NCI-H526 treated with DMSO at 0.1 percent for 48 hours (cell line): ENCODE measurements around the gene ENTHD1.
"Not testable (repeated sequence)": the region's sequence is repeated elsewhere in the genome, so short reads cannot be mapped to it uniquely, and the experiment has no call there.

Experiments used
- DNase-seq: peaks from one replicate; lab custom pipeline; 2025; lab: John Stamatoyannopoulos, UW

The ENTHD1 gene

GRCh38 chr22:39924286-39924685, 30.7 kb upstream of the ENTHD1 start:
- no peak for DNase-seq

GRCh38 chr22:39923696-39924095, 30.1 kb upstream of the ENTHD1 start:
- DNase-seq: no peak

DNA sequence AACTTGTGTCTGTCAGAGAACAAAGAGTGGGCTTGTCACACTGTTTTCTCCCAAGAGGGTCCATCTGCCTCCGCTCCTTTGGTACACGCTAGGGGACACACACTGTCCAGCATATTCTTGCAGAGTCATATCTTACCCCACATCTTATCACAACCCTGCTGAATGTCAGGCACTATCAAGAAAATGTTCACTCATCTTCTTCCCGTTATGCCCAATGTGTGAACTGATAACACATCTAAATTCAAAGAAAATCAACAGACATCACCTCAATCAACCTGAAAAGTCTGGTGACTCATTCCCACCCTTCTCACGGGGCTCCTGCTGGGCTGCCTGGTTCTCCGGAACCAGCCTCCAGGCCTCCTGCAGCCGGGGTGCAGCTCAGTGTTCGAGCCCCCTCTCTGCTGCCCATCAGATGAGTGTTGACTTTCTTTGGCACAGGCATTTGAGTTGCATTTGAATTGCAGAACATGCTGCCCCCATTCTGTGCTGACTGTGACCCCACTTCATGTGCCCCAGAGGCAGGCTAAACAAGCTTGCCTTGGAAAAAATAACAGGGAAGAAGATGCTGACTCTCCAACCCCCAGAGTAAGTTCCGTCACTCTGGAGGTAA, 26.7 kb upstream of the ENTHD1 start:
- no peak for DNase-seq

- DNase-seq: no peak
Observed at GRCh38 chr22:39917776-39918495, 24.4 kb upstream of the ENTHD1 start.

GRCh38 chr22:39917197-39917643, 23.7 kb upstream of the ENTHD1 start:
- no peak for DNase-seq

DNA sequence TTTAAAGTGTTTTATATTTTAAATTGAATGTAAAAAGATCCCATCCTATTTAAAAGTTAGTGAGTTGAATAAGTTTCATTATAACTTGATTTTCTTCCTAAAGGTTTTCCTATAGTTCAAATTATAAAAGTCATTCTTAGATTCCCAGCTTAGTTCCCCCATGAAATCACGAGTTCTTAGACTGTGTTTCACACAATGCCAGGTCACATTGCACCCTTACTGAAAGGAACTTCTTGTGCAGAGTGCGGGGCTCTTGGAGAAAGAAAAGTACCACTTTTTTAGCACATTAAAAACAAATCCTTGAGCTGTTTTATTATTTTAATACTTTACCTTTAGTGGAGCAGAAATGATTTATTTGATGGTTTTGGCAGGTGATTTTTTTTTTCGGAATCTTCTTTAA, 22.9 kb upstream of the ENTHD1 start:
- DNase-seq: no peak

GRCh38 chr22:39915295-39915726, 21.8 kb upstream of the ENTHD1 start:
- DNase-seq: no peak

DNA sequence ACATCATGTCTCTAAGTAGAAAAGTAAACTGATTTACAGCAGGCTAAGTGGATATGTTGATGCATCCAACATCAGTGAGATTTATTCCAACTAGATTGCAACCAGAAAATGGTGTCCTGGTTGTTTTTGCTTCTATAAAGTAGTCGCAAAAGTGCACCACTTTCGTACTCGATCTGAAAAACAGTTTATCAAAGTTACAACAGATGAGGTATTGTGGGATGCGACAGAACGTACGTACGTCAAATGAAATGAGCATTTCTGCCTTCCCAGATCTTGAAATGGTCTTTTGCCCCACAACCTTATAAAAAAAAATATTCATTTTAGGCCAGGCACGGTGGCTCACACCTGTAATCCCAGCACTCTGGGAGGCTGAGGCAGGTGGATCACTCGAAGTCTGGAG, 21.0 kb upstream of the ENTHD1 start:
- no peak for DNase-seq

GRCh38 chr22:39913886-39914285, 20.3 kb upstream of the ENTHD1 start:
- no peak for DNase-seq

DNA sequence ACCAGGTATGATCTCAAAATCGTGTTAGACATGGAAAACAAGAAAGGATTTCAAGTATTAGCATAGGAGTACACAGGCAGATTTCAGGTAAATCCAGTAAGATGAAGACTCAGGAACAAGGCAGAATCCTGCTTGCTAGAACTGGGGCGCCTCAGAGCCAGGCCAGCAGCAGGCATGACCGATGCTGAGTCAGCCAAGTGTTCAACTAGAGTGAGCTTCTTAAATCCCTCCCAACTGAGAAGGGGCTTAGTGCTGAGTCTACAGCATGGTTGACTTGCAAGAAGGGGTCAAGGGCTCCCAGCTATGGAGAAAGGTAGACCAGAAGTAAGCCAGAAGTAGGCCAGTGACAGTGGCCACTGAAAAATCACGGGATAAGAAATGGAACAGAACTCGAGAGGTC, 19.8 kb upstream of the ENTHD1 start:
- DNase-seq: no peak

- DNase-seq: no peak
Observed at GRCh38 chr22:39910876-39911613, 17.5 kb upstream of the ENTHD1 start.

DNA sequence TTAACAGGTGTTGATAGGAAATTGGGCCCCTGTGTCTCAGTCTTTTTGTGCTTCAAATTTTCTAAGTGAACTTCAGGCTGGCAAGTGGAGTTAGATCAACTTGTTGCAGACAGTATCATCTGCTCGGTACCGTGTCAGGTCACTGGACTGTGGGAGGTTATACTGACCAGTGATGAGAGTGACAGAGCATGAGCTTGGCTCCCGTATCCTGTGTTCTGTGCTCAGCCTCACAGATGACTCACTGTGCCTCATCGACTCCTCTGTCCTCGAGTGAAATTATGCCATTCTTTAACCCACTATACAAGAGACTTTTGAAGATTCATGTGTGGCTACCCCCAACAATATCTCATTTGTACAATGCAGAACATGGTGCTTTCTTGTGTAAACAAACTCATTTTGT, 15.2 kb upstream of the ENTHD1 start:
- no peak for DNase-seq

- no peak for DNase-seq
Observed at GRCh38 chr22:39908136-39908535, 14.6 kb upstream of the ENTHD1 start.

DNA sequence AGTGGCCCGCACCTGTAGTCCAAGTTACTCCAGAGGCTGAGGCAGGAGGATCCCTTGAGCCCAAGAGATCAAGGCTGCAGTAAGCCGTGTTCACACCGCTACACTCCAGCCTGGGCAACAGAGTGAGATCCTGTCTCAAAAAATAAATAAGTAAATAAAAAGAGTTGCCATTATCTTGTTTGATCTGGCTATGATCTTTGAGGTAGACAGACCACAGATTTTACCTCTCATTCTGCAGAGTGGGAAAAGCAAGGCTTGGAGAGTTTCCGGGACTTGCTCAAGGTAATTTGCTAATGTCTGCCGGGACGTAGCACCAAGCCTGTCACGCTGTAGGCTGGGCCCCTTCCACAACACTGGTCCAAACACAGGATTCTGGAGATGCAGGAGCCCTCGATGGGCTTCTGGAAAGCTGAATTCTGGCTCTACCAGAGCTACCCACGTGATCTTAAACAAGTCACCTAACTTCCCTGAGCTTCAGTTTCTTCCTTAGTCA, 14.1 kb upstream of the ENTHD1 start:
- DNase-seq: no peak

DNA sequence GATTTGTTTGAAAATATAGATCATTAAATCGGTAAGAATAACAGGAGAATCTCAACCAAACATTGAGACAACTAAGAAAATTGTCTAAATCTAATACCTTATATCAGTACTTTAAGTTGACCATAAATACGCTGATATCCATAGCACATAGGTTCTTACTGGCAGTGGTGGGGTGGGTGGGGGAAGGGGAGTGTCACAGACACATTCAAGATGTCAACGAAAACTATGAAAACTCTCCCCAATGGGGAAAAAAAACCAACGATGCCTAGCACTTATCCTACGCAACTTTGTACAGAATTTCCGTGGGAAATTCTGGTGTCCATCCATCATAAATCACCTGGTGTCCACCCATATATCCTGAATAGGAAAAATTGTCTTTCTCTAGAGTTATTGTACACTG, 13.5 kb upstream of the ENTHD1 start:
- no peak for DNase-seq

DNA sequence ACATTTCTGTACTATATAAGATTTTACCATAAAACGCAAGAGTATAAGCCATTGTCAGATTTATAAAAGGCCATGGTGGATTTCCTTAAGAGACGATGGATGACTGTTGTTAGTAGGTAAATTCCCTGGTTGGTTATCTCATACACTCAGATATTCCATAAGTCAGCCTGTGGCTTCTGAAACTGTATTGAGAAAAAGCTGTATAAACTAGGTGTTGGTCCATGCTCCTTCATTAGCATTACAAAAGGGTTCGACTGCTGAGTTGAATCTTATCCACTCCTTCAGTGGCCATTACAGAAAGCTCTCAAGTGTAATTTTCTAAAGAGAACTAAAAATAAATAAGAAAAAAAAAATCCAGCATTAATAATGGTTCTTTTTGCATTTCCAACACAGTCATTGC, 12.6 kb upstream of the ENTHD1 start:
- DNase-seq: no peak

DNA sequence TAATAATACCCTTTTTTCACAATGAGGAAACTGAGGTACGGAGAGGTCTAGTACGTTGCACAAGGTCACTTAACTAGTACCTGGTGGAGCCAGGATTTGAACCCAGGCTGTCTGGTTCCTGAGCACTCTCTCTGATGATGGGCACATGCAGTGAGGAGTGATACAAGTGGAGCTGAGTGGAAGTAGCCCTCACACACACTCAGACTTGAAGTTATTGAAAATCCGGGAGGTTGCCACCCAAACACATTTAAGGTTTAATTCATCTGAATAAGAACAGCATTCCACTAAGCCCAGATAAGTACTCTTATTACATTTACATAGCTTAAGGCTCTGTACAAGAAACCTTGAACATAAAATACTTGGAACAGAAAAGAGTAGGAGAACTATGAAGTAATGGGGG, 12.1 kb upstream of the ENTHD1 start:
- no peak for DNase-seq

GRCh38 chr22:39904862-39905261, 11.3 kb upstream of the ENTHD1 start:
- DNase-seq: no peak

DNA sequence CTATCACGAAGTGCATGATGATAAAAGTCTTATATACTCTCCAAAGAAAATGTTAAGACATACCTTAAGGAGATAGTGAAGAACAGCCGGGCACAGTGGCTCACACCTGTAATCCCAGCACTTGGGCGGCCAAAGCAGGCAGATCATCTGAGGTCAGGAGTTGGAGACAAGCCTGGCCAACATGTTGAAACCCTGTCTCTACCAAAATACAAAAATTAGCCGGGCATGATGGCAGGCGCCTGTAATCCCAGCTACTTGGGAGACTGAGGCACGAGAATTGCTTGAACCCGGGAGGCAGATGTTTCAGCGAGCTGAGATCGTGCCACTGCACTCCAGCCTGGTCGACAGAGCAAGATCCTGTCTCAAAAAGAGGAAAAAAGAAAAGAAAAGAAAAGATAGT, 10.5 kb upstream of the ENTHD1 start:
- DNase-seq: not testable (repeated sequence)

GRCh38 chr22:39901565-39902146, 8.1 kb upstream of the ENTHD1 start:
- DNase-seq: no peak

DNA sequence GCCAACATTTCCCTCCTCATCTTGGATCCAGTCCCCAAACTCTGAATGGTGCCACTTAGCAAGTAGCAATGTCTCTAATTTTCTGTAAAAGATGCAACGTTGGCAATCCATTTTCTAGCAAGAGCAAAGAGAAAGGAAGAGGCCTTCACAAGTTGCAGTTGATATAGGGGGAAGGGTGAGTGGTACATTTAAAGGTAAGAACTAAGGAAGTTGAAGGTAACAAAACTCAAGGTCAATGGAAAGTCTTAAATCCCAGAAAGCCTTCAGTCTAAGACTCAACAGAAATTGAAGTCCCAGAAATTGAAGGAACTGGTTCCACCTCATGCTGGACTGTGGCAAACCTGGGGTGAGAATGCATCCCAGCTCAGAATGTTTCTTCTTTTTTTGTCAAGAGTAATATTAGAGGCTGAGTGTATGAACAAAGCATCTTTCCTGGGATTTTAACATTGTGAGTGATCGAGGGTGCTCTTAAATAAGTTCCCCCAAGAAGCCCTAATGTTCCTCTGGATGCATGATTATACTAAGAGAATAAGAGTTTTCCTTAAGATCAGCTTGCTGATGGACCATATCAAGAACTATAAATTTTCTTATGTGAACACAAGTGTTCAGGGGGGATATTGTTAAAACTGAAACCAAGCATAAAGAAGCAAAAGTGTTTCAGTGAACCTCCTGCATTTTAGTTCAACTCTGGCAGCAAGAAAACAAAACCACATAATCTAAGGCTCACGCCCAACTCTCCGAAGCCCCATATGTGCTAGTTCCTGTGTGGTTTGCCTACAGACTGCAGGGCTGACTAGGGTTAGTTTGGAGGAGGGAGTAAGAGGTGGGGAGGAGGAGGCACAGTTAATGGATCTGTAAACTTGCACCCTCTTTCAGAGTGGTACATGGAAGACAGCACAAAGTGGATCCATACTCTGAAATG, 7.0 kb upstream of the ENTHD1 start, which contains the start of gene GRAP2:
Gene GRAP2 (plus strand): TSS at position 779 of the 922 bp plus-strand sequence. CDS start 46,023 bp downstream, outside the sequence.
- DNase-seq: no peak
